Measurements from ENCODE around the gene SPNS1.
"Not testable (repeated sequence)": the region's sequence is repeated elsewhere in the genome, so short reads cannot be mapped to it uniquely, and the experiment has no call there.

SPNS1 gene

DNA sequence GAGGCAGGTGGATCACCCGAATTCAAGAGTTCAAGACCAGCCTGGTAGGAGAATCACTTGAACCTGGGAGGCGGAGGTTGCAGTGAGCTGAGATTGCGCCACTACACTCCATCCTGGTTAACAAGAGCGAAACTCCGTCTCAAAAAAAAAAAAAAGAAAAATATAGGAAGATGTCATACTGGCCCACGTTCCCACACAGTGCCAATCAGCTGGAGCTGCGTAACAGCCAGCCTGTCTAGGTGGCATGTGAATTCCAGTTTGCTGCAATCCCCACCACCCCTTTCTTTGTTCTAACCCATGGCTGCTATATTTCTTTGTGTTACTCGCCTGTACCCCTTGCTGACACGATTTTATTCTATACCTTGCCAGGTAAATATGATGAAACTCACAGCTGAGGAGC lies 16.4 kb upstream of the SPNS1 start:
- no peak for DNase-seq

DNA sequence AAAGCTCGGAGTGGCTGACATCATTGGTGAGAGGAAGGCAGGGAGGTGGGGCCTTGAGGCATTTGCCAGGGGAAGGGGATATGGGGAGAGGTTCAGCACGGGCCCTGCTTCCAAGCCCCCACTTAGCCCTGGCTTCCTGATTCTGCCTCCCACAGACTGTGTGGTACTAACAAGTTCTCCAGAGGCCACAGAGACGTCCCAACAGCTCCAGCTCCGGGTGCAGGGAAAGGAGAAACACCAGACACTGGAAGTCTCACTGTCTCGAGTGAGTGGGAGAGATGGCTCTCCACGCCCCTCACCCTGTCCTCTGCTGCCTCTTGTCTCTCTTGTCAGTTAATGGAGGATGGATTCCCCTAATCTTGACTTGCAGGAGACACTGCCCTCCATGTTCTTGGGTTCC lies 15.7 kb upstream of the SPNS1 start:
- no peak for DNase-seq

DNA sequence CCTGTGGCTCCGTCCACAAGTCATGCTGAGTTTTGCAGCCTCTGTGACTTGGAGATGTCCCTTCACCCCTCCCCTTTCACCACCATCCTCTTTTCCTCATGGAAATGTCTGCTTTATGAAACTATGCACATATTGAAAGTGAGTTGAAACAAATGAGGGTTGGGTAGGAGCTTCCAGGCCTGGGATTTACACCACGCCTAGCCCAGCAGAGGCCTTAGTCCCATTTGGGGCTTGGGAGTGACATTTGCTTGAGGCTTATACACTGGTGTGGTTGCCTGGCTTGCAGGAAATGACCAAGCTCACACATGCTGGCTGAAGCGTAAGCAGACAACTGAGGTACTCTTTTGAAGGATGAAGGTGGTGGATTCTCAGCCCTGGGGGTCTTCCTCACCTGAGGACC lies 10.5 kb upstream of the SPNS1 start:
- no peak for DNase-seq

DNA sequence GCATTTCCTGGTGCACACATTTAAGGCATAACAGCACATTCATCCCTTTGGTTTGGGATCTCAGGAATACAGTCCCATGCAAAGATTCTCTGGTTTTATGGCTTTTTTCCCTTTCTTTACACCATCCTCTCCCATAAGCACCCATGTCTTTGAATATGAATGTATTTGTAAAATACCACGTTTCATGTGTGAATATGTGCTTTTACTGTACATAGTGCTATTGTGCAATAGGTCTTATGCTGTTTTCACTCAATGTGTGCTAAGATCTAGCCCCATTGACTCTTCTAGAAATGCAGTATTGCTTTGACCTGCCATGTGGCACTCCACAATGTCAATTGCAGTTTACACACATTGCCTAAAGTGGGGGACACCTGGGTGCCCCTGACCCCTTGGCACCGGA lies 10.1 kb upstream of the SPNS1 start:
- no peak for DNase-seq

DNA sequence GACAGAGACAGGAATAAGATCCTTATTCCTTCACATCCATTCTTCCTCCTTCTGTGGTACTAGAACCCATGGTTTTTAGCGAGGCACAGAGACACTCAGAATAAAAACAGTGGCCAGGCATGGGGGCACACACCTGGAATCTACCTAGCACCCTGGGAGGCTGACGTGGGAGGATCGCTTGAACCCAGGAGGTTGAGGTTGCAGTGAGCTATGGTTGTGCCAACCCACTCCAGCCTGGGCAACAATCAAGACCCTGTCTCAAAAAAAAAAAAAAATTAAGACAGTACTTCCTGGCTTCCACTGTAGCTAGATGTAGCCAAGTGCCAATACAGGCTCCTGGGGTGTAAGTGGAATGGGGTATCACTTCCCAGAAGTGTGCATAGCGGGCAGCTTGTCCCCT lies 7.4 kb upstream of the SPNS1 start:
- no peak for DNase-seq

DNA sequence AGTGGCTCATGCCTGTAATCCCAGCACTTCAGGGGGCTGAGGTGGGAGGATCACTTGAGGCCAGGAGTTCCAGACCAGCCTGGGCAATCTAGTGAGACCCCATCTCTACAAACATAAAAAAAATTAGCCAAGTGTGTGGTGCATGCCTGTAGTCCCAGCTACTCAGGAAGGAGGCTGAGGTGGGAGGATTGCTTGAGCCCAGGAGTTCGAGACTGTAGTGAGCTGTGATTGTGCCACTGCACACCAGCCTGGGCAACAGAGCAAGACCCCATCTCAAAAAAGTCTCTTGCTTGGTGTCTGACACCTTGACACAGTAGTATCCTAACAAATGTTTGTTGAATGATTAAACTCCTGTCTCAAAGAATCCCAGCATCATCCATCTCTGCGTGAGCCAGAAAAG lies 4.9 kb upstream of the SPNS1 start:
- DNase-seq = not testable (repeated sequence)

DNA sequence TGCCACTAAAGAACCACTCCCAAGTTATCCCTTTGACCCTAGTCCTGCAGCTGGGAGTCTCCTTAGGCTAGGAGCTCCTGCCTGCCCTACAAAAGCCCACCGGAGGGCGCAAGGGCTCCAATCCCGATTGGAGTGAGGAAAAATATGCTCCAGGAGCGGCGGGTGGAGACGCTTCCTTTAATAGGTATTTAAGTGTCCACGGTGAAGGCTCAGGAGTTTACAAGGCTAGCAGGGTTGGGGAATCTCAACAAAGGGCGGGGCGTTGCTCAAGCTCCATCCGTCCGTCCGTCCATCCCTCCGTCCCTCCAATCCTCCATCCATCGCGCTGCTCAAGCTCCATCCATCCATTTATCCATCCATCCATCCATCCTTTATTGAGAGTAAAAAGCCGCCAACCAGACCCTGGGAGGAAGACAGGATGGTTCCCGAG lies 556 bp upstream of the SPNS1 start:
- DNase-seq = peak; percentile 35

DNA sequence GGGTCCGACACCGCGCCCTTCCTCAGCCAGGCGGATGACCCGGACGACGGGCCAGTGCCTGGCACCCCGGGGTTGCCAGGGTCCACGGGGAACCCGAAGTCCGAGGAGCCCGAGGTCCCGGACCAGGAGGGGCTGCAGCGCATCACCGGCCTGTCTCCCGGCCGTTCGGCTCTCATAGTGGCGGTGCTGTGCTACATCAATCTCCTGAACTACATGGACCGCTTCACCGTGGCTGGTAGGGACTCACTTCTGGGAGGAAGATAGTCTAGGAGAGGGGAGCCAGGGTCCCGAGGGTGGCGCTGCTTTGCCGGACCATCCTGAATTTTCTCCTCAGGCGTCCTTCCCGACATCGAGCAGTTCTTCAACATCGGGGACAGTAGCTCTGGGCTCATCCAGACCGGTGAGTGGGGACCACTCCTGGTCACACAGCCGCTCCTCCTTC lies 601 bp downstream of the SPNS1 start:
- DNase-seq = no peak

DNA sequence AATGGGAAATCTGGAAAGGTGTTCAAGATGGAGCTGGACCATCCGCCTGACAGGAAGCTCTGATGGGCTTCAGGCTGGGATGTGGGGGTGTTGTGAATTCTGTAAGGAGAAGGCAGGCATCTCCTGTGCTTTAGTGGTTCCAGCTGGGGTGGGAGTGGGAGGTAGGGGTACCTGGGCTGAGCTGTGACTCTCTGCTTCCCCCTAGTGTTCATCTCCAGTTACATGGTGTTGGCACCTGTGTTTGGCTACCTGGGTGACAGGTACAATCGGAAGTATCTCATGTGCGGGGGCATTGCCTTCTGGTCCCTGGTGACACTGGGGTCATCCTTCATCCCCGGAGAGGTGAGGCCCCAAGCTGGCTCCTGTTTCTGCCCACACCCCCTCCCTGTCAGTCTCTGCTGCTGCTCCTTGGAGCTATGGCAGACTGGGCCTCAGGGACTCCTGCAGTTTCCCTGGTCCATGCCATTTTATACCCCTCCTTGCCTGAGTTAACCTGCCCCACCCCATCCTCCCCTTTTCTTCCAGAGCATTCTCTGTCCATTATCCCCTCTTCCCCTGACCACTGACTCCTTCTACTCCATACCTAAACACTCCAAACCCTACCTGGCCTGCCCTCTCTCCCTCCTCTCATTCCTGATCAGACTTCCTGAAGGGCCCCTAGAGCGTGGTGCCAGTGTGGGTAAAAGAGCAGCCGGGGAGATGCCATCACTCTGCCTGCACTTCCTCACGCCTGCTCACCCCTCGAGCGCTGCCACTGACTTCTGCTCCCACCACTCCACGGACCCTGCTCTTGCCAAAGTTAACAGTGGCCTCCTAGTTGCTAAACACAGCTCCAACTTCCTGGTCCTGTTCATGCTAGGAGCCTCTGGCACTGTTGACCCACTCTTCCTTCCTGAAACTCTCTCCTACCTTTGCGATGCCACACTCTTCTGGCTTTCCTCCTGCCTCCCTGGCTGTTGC lies 3.4 kb downstream of the SPNS1 start:
- peak; percentile 19 for DNase-seq

DNA sequence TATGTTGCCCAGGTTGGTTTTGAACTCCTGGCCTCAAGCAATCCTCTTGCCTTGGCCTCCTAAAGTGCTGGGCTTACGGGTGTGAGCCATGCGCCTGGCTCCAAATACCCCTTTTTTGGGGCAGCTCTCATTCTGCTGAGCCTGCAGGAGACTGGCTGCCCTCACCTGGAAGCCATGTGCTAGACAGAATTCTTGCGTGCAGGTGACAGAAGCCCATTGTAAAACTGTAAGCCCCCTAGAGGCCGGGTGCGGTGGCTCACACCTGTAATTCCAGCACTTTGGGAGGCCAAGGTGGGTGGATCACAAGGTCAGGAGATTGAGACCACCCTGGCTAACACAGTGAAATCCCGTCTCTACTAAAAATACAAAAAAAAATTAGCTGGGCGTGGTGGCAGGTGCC lies 5.8 kb downstream of the SPNS1 start:
- not testable (repeated sequence) for DNase-seq

DNA sequence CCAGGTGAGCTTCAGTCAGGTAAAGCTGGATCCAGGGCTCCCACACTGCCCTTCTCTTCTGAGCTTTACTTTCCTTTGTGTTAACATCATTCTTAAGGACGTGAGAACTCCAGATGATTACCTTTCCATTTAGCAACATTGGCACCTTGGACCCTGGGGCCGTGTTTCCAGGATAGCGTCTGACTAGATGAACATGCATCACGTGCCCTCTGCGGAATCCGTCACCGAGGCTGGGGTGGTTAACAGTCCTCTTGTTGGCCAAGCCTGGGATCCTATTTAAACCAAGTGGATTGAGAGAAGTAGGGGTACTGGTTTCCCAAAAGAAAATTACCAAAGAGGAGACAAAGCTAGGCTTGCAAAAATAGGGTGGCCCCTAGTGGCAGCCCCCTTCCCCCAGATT lies 6.4 kb downstream of the SPNS1 start:
- DNase-seq = no peak

DNA sequence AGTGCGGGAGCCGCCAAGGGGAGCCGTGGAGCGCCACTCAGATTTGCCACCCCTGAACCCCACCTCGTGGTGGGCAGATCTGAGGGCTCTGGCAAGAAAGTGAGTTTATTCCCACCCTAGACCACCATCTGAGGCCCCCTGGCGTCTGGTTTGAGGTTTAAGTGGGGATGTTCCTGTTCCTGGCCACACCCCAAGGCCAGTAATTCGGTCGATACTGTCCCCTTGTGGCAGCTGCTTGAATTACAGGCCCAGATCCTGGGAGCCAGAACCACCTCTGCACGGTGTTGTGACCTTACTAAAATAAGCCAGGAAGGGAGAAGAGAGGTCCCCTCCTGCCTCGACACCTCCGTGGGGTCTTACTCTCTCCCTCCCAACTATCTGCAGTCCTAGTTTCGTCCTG lies 6.9 kb downstream of the SPNS1 start:
- DNase-seq = peak; percentile 47

DNA sequence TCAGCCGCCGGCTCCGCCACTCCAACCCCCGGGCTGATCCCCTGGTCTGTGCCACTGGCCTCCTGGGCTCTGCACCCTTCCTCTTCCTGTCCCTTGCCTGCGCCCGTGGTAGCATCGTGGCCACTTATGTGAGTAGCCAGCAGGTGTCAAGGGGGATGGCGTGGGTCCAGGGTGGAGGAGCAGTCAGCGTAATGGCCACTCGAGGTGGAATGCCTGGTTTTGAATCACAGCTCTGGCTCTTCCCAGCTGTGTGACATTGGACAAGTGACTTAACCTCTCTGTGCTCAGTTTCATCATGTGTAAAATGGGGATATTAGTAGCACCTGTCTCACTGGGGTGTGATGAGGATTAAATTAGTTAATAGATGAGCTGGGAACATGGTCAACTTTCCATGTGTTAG lies 7.8 kb downstream of the SPNS1 start:
- no peak for DNase-seq

DNA sequence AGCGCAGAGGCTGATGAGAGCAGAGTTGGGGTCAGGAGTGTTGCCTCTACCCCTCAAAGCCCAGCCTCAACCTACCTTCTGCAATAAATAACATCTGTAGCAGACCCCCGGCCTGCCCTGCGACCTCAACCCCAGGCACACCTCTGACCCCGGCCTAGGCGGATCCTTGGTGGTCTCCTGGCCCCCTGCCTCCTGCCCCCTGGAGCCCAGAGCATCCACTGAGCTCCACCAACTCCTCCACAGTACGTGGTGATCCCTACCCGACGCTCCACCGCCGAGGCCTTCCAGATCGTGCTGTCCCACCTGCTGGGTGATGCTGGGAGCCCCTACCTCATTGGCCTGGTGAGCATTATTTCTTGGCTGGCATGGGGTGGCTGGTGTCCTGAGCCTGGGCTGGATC lies 8.4 kb downstream of the SPNS1 start:
- DNase-seq = no peak

DNA sequence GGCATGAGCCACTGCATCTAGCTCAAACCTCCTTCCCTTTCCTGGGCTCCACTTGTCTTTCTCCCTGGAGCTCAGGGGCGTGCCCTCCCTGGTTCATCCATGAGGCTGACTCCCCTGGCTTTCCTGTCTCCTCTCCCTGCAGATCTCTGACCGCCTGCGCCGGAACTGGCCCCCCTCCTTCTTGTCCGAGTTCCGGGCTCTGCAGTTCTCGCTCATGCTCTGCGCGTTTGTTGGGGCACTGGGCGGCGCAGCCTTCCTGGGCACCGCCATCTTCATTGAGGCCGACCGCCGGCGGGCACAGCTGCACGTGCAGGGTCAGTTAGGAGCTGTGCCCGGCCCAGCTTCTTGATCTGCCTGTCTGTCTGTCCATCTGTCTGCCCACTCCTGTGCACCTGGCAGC lies 9.1 kb downstream of the SPNS1 start:
- DNase-seq = no peak

DNA sequence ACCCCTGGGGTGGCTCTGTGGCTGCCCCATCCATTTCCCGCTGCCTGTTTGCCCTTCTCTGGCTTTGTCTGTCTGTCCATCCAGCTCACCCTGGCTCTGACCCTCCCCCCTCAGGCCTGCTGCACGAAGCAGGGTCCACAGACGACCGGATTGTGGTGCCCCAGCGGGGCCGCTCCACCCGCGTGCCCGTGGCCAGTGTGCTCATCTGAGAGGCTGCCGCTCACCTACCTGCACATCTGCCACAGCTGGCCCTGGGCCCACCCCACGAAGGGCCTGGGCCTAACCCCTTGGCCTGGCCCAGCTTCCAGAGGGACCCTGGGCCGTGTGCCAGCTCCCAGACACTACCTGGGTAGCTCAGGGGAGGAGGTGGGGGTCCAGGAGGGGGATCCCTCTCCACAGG lies 9.5 kb downstream of the SPNS1 start:
- no peak for DNase-seq

DNA sequence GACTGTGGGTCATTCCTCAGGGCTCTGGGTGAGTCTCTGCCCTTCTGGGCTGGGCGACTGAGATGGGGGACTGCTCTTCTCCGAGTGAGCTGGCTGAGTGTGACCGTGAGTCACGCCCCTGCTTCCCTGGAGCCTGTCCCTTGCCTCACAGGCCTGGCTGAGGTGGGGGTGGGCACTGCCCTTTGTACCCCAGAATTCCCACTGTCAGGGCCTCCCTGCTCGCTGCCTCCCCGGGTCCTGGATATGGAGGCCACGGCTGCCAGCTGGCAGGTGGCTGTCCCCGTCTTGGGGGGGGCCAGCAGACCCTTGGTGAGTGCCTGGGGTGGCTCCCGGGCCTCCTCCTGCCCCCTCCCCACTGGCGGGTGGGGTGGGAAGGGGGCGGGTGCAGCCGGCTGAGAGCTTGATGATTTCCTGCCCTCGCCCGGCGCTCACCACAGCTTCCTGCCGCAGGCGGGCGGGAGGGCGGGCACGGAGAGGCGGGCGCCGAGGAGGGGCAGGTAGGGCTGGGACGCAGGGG lies 10.1 kb downstream of the SPNS1 start, which contains the start of gene LAT:
Gene LAT, plus strand, starts transcription at position 434 of the 517 bp plus-strand sequence. CDS start 366 bp downstream, outside the sequence.
- peak; percentile 73 for DNase-seq

DNA sequence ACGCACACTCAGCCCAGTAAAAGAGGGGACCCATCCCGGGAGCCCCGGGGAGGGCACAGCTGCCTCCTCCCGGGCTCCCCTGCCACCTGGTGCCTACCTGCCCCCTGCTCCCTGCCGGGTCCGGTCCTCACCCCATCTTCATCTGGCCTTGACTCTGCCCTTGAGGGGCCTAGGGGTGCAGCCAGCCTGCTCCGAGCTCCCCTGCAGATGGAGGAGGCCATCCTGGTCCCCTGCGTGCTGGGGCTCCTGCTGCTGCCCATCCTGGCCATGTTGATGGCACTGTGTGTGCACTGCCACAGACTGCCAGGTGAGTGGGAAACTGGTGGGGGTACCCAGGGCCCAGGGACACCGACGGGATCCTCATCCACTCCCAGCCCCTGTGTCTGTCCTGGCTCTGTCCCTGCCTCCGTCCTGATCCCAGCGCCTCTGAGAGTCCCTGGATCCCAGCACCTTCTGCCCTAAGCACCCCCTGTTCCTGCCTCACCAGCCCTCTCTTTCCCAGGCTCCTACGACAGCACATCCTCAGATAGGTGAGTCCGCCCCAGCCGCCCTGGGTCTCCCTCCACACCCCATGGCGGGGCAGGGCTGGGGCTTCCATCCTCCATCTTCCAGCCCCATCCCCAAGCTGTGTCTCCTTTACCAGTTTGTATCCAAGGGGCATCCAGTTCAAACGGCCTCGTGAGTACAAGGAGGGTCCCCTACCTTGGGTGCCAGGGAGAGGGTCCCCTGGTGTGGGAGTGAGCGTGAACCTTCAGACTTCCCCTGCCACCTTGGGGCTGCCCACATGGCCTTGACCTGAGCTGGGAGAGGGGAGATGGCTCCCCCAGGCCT lies 10.8 kb downstream of the SPNS1 start:
- DNase-seq = peak; percentile 27

DNA sequence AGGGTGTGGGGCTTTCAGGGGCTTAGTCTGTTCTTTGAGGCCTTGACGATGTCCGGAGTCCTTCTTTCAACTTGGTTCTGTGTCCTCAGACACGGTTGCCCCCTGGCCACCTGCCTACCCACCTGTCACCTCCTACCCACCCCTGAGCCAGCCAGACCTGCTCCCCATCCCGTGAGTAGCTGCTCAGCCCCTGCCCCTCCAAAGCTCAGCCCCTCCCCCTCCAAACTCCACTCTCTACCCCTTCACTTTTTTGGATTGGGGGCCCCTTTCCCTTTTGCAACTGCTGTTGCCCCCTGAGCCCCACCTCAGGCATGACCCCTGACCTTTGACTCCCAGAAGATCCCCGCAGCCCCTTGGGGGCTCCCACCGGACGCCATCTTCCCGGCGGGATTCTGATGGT lies 11.5 kb downstream of the SPNS1 start:
- no peak for DNase-seq

DNA sequence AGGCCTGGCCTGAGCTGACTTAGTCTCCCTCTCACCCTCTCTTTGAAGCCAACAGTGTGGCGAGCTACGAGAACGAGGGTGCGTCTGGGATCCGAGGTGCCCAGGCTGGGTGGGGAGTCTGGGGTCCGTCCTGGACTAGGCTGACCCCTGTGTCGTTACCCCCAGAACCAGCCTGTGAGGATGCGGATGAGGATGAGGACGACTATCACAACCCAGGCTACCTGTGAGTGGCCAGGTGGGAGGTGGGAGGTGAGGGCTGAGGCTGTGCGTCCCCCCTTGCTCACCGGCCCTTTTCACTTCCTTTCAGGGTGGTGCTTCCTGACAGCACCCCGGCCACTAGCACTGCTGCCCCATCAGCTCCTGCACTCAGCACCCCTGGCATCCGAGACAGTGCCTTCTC lies 11.9 kb downstream of the SPNS1 start:
- DNase-seq = peak; percentile 20

DNA sequence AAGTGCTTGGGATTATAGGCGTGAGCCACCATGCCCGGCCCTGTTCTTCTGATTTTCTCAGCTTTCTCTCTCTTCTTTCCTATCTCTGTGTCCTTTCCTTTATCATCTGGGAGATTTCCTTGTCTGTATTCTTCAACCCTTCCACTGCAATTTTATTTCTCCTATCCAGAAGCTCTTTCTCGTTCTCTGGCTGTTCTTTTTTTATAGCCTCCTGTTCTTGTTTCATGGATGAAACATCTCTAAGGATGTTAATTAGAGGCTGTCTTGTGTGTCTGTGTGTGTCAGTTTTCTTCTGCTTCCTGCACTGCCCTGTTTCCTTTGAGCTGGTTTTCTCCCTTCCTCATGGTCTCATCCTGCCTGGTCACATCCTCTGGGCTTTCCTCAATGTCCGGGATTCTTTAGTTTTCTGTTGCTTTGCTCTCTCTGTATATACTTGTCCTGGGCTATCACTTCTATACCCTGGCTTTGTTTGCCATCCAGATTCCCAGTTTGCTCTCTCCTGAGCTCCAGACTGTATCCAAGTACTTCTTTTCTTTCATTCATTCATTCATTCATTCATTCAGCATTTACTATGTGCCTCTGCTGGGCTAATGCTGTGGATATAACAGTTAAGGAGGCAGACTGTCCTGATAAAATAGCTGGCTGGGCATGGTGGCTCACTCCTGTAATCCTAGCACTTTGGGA lies 12.7 kb downstream of the SPNS1 start:
- no peak for DNase-seq

DNA sequence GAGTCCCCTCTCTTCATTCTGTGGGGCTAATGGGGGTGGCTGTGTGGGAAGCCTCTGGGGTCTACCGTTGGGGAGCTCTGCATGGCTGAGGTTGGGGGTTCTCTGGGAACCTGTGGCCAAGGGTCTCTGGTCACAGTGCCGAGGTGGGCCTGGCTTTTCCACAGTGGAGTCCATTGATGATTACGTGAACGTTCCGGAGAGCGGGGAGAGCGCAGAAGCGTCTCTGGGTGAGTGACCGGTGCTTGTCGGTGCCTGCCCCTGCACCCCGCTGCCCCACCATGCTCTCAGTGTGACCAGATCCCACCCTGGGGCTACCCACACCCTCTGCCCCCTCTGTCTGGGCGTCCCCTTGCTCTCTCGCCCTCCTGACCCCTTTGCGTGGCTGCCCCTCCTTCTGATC lies 14.8 kb downstream of the SPNS1 start:
- no peak for DNase-seq
